GM12878 (cell line): ENCODE data around the gene USP5. TPM values are rescaled to one million over a fixed set of nuclear protein-coding genes. Genes with fewer than 3 reads are reported as not detected.

Experiments
- ATAC-seq: fragments of 200-7000 bp; cut with Tn5 transposase; 3 replicates; pipeline ENCODE4 v1.9.1; 2020; ENCODE audit warnings: mild to moderate bottlenecking, moderate library complexity
- BruUV-seq: library from RNA; stranded (reverse); fragments of 400-500 nt; replicated peaks from 2 replicates; lab custom pipeline; 2021; lab: Mats Ljungman, UMichigan
- CTCF ChIA-PET: fragments of 300-600 bp; sonication (Branson Sonifier 250); formaldehyde crosslinking; extraction: SDS; loops from one replicate; lab custom pipeline; 2021; ENCODE audit warnings: inconsistent platforms; lab: Yijun Ruan, JAX
- POLR2A ChIA-PET: fragments of 350-600 bp; formaldehyde crosslinking; extraction: SDS; loops from one replicate; lab custom pipeline; 2021; ENCODE audit warnings: inconsistent platforms; lab: Charles Lee
- RAD21 ChIA-PET: fragments of 300-600 bp; sonication (Branson Sonifier 250); formaldehyde crosslinking; loops from one replicate; lab custom pipeline; 2023; ENCODE audit warnings: antibody characterized with exemption; ENCODE audit not compliant: unreplicated experiment; lab: Charles Lee
- SMC1A ChIA-PET: fragments of 300-600 bp; sonication (Branson Sonifier 250); formaldehyde crosslinking; loops from one replicate; lab custom pipeline; 2023; ENCODE audit not compliant: unreplicated experiment, uncharacterized antibody; lab: Charles Lee
- DNase-seq: peaks from one replicate; pipeline ENCODE4 v3.0.0-alpha.2; 2011; ENCODE audit warnings: low read depth, low spot score
- FAIRE-seq: peaks from 3 replicates; lab custom pipeline; 2011; peaks lifted over from hg19 to GRCh38; lab: Jason Lieb, UNC
- H2AFZ ChIP-seq: 2 replicates; pipeline ENCODE4 v1.6.0; 2011; ENCODE audit warnings: low read depth, low read length, control low read depth; ENCODE audit not compliant: control insufficient read depth
- H3K27ac ChIP-seq: 2 replicates; pipeline ENCODE4 v1.5.1; 2011; ENCODE audit warnings: control low read depth; ENCODE audit not compliant: control insufficient read depth, insufficient read depth
- H3K27me3 ChIP-seq, 2 experiments: replicated peaks in 1 of 2; 2 replicates each; pipeline versions ENCODE4 v1.6.0 to v1.6.1; 2011; ENCODE audit warnings: low read length in 1 of 2; ENCODE audit not compliant: control insufficient read depth in 2 of 2, insufficient read depth in 2 of 2
- H3K36me3 ChIP-seq, 2 experiments: 2 replicates each; pipeline ENCODE4 v1.5.1; 2011; ENCODE audit warnings: low read length in 1 of 2; ENCODE audit not compliant: control insufficient read depth in 2 of 2, insufficient read depth in 2 of 2
- H3K4me1 ChIP-seq: 2 replicates; pipeline ENCODE4 v1.6.1; 2011; ENCODE audit warnings: mild to moderate bottlenecking, low read length, moderate library complexity, mixed read lengths; ENCODE audit not compliant: control insufficient read depth, insufficient read depth
- H3K4me2 ChIP-seq: 2 replicates; pipeline ENCODE4 v1.6.0; 2011; ENCODE audit warnings: control low read depth; ENCODE audit not compliant: control insufficient read depth, insufficient read depth
- H3K4me3 ChIP-seq: fragments of 200-600 bp; sonication (generic); 2 replicates; pipeline ENCODE4 v1.5.1; 2016
- H3K79me2 ChIP-seq: 2 replicates; pipeline ENCODE4 v1.6.0; 2011; ENCODE audit warnings: low read length; ENCODE audit not compliant: control insufficient read depth, insufficient read depth
- H3K9ac ChIP-seq: 2 replicates; pipeline ENCODE4 v1.8.0; 2011; ENCODE audit warnings: low read length, control low read depth, mixed read lengths; ENCODE audit not compliant: control insufficient read depth, insufficient read depth
- H3K9me3 ChIP-seq: replicated peaks from 3 replicates; pipeline ENCODE4 v1.5.1; 2011; ENCODE audit warnings: mild to moderate bottlenecking, low read length; ENCODE audit not compliant: control insufficient read depth, insufficient read depth
- H4K20me1 ChIP-seq: 2 replicates; pipeline ENCODE4 v1.6.0; 2011; ENCODE audit not compliant: control insufficient read depth, insufficient read depth
- MEF2B ChIP-seq: fragments of 450-650 bp; IDR thresholded peaks from 2 replicates; pipeline ENCODE4 v1.6.1; 2018; ENCODE audit warnings: mild to moderate bottlenecking, moderate library complexity; ENCODE audit not compliant: partially characterized antibody, poor library complexity, severe bottlenecking
- NFYB ChIP-seq: IDR thresholded peaks from 2 replicates; pipeline ENCODE4 v1.6.1; 2011; ENCODE audit warnings: low read depth, mild to moderate bottlenecking, low read length, improper control_type of control experiment, moderate library complexity; ENCODE audit not compliant: insufficient read depth
- TCF12 ChIP-seq: IDR thresholded peaks from 2 replicates; pipeline ENCODE4 v1.6.1; 2011; ENCODE audit warnings: low read depth, mild to moderate bottlenecking, low read length
- TCF3 ChIP-seq: IDR thresholded peaks from 2 replicates; pipeline ENCODE4 v1.6.1; 2012; ENCODE audit warnings: low read depth, mild to moderate bottlenecking, low read length, borderline replicate concordance; ENCODE audit not compliant: insufficient read depth
- YY1 ChIP-seq: IDR thresholded peaks from 2 replicates; pipeline ENCODE4 v1.6.1; 2011; ENCODE audit warnings: low read depth, mild to moderate bottlenecking, low read length
- WGBS: methylation state at CpG from one replicate; pipeline ENCODE4 v1.1.6; 2016; ENCODE audit warnings: low lambda C conversion rate; ENCODE audit not compliant: insufficient replicate concordance, insufficient coverage; ENCODE audit errors: missing lambda C conversion rate; 5-methylcytosine and 5-hydroxymethylcytosine counted together
- in situ Hi-C: fragments of 300-500 bp; cut with MboI; formaldehyde crosslinking; loops from 9 replicates; pipeline ENCODE4 v1.14.3; 2018; ENCODE audit warnings: mixed read lengths
- intact Hi-C: fragments of 100-400 bp; cut with micrococcal nuclease; formaldehyde crosslinking; loops from one replicate; pipeline ENCODE4 v1.14.2; 2022; ENCODE audit not compliant: unreplicated experiment
- polyA plus RNA-seq, 11 experiments: library from polyadenylated mRNA; depleted of rRNA in 4 of 11; unstranded in 6 of 11; stranded (reverse) in 5 of 11; fragments of >200 nt; fragmentation: Nextera tagmentation in 4 of 11; fragmentation: Illumina TruSeq in 1 of 11; extraction: Ambion mirVana in 4 of 11; extraction: Trizol in 1 of 11; gene quantifications; 1 replicate in 1 of 11; 2 replicates in 10 of 11; pipeline versions ENCODE4 v1.2.1 to v1.2.3, GENCODE V29; 2011 to 2016; ENCODE audit warnings: inconsistent platforms in 2 of 11, missing spikeins in 2 of 11, low read depth in 1 of 11
- total RNA-seq, 4 experiments: library from RNA; depleted of rRNA in 3 of 4; stranded (reverse); fragments of >200 nt in 3 of 4; fragmentation: Illumina TruSeq in 1 of 4; extraction: Trizol in 1 of 4; gene quantifications; 2 replicates each; pipeline versions ENCODE4 v1.2.1 to v1.2.3, GENCODE V29; 2013 to 2021

Gene USP5
- total and polyA plus RNA-seq, 10 of the 15 experiments (the other 5 are each of a cell fraction or from before 2014, with no cell fraction given) = 2.5 to 124 (median 74.6) TPM

GRCh38 chr12:6839482-6840201 is 12.3 kb upstream of the USP5 start:
- in situ Hi-C loops = no loop called here
- TF ChIP-seq TCF12 (0 out of 2 replicates have a peak, but pooled peaks have one; percentile 52), MEF2B (no peak), YY1 (0 out of 2 replicates have a peak, but pooled peaks have one; percentile 15), TCF3 (0 out of 2 replicates have a peak, but pooled peaks have one; percentile 56), NFYB (peak; percentile 29; the same call in 1 of the 2 replicates)
- TF ChIP-seq, all 136 proteins: peak for 4
- ATAC-seq = peak; percentile 82
- peak overlapping the region; percentile 65 for H3K4me2 ChIP-seq
- RAD21 ChIA-PET = interaction anchor here (0.9 to 2.3 kb wide), 4 partner anchors 9 to 86 kb away, joined by 3 to 12 read pairs (median 7); partner anchors contain the start of genes CDCA3 and MLF2
- H3K27ac ChIP-seq = no peak overlapping the region; the same call in 1 of the 2 replicates
- POLR2A ChIA-PET = interaction anchor here (0.8 to 1.6 kb wide), 6 partner anchors 9 to 33 kb away, joined by 3 to 7 read pairs (median 4); partner anchors contain the start of genes CDCA3 and SPSB2
- H3K4me3 ChIP-seq = no peak overlapping the region
- H3K9ac ChIP-seq = peak overlapping the region; percentile 34; the same call in 1 of the 2 replicates
- no peaks in the 10 kb centered on the region for H3K9me3 ChIP-seq
- FAIRE-seq = peak; percentile 85
- H3K4me1 ChIP-seq = peaks cover 10% of the 10 kb centered on the region
- CTCF ChIA-PET = interaction anchor here (0.6 to 1.8 kb wide), 10 partner anchors 9 to 286 kb away, joined by 3 to 6 read pairs (median 4); partner anchors contain the start of genes MLF2 and SPSB2
- no peaks in the 10 kb centered on the region for H3K36me3 ChIP-seq
- SMC1A ChIA-PET = interaction anchor here (1.0 to 5.1 kb wide), 4 partner anchors 11 to 86 kb away, joined by 3 to 22 read pairs (median 4); partner anchors contain the start of genes CDCA3, MLF2 and USP5
- H3K79me2 ChIP-seq = no peaks in the 10 kb centered on the region
- DNase-seq = no peak
- H4K20me1 ChIP-seq = no peaks in the 10 kb centered on the region
- H2AFZ ChIP-seq = peak overlapping the region; percentile 40
- BruUV-seq = no TSS peak
- H3K27me3 ChIP-seq = no peaks in the 10 kb centered on the region
- WGBS = 23% methylated on average over 10 of the region's 10 CpGs
- intact Hi-C loops = no loop called here
